Osteoblast (primary cell): Measurements from ENCODE around the gene LRP1B. TPM values are rescaled to one million over a fixed set of nuclear protein-coding genes. Genes with fewer than 3 reads are reported as not detected.

Source experiments
- DNase-seq: peaks from one replicate; pipeline ENCODE4 v3.0.0; 2011; ENCODE audit warnings: low spot score, mixed read lengths; ENCODE audit not compliant: insufficient read length; ENCODE audit errors: missing footprints
- H2AFZ ChIP-seq: 2 replicates; pipeline ENCODE4 v1.6.0; 2011; ENCODE audit warnings: mild to moderate bottlenecking, low read length
- H3K27ac ChIP-seq: 2 replicates; pipeline ENCODE4 v1.5.1; 2011; ENCODE audit warnings: mild to moderate bottlenecking, low read depth, low read length, moderate library complexity
- H3K27me3 ChIP-seq: 2 replicates; pipeline ENCODE4 v1.6.0; 2012; ENCODE audit warnings: mild to moderate bottlenecking, control low read depth, inconsistent platforms, low read length, moderate library complexity; ENCODE audit not compliant: insufficient read depth
- H3K36me3 ChIP-seq: 2 replicates; pipeline ENCODE4 v1.5.1; 2011; ENCODE audit warnings: mild to moderate bottlenecking, low read length, control low read depth, moderate library complexity; ENCODE audit not compliant: insufficient read depth
- H3K4me1 ChIP-seq: 2 replicates; pipeline ENCODE4 v1.5.1; 2011; ENCODE audit warnings: mild to moderate bottlenecking, low read length, control low read depth, moderate library complexity; ENCODE audit not compliant: insufficient read depth
- H3K4me2 ChIP-seq: 2 replicates; pipeline ENCODE4 v1.6.0; 2011; ENCODE audit warnings: mild to moderate bottlenecking, low read length; ENCODE audit not compliant: insufficient read depth
- H3K4me3 ChIP-seq: fragments of 200-600 bp; sonication (generic); 3 replicates; pipeline ENCODE4 v1.5.1; 2012; ENCODE audit warnings: mild to moderate bottlenecking, low read length, inconsistent platforms; ENCODE audit not compliant: insufficient read depth
- H3K79me2 ChIP-seq: 2 replicates; pipeline ENCODE4 v1.6.0; 2012; ENCODE audit warnings: mild to moderate bottlenecking, low read length, control low read depth, inconsistent platforms; ENCODE audit not compliant: insufficient read depth
- H3K9me3 ChIP-seq: 2 replicates; pipeline ENCODE4 v1.5.1; 2011; ENCODE audit warnings: low read depth, low read length, control low read depth
- H4K20me1 ChIP-seq: 2 replicates; pipeline ENCODE4 v1.6.0; 2012; ENCODE audit warnings: mild to moderate bottlenecking, low read length, control low read depth; ENCODE audit not compliant: insufficient read depth
- CTCF ChIP-seq: IDR thresholded peaks from 2 replicates; pipeline ENCODE4 v1.5.1; 2011; ENCODE audit warnings: mild to moderate bottlenecking, low read depth, low read length, moderate library complexity; ENCODE audit errors: extremely low read depth
- total RNA-seq: library from RNA; depleted of rRNA; stranded (reverse); fragments of >200 nt; gene quantifications from 2 replicates; pipeline ENCODE4 v1.2.3, GENCODE V29; 2012

The LRP1B gene
- total RNA-seq, 1 donor = not detected

DNA sequence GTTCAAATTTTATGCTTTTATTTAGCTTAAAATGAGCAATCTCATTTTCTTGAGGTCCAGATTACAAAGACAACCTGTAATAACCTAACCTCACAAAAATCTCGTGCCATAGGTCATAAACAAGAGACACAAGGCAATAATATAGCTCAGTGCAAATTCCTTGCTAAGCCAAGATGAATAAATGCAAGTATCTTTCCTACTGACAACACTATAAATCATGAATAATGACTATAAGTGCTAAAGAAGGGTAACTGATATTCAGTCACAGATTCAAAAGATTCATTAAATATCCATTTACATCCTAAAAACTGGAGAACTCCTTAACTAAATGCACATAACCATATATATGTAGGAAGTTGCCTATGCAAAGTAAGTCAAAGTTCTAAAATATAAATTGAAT, 1641.6 kb downstream of the LRP1B start:
- no peaks in the 10 kb centered on the region for H3K79me2 ChIP-seq

GRCh38 chr2:140481136-140481535, 1649.7 kb downstream of the LRP1B start:
- no peak for DNase-seq
- no peaks in the 10 kb centered on the region for H3K79me2 ChIP-seq
- H2AFZ ChIP-seq = no peak overlapping the region
- no peak for TF ChIP-seq CTCF
- no peaks in the 10 kb centered on the region for H4K20me1 ChIP-seq
- H3K9me3 ChIP-seq = no peaks in the 10 kb centered on the region
- H3K4me3 ChIP-seq = no peak overlapping the region
- no peaks in the 10 kb centered on the region for H3K4me1 ChIP-seq
- H3K36me3 ChIP-seq = no peaks in the 10 kb centered on the region
- H3K27ac ChIP-seq = no peak overlapping the region
- no peaks in the 10 kb centered on the region for H3K27me3 ChIP-seq
- no peak overlapping the region for H3K4me2 ChIP-seq

More for the DNA sequence above, 1641.6 kb downstream of the LRP1B start:
- Histone ChIP-seq H3K4me1 (no peaks in the 10 kb centered on the region), H2AFZ (no peak overlapping the region), H3K4me3 (no peak overlapping the region), H4K20me1 (no peaks in the 10 kb centered on the region), H3K9me3 (no peaks in the 10 kb centered on the region), H3K27me3 (no peaks in the 10 kb centered on the region), H3K36me3 (no peaks in the 10 kb centered on the region), H3K27ac (no peak overlapping the region), H3K4me2 (no peak overlapping the region)
- no peak for DNase-seq
- TF ChIP-seq CTCF = no peak

- Histone ChIP-seq H3K4me2 (no peak overlapping the region), H3K9me3 (no peaks in the 10 kb centered on the region), H3K27me3 (no peaks in the 10 kb centered on the region), H3K4me3 (no peak overlapping the region), H2AFZ (no peak overlapping the region), H3K36me3 (no peaks in the 10 kb centered on the region), H3K27ac (no peak overlapping the region), H3K79me2 (no peaks in the 10 kb centered on the region), H3K4me1 (no peaks in the 10 kb centered on the region), H4K20me1 (no peaks in the 10 kb centered on the region)
- TF ChIP-seq CTCF = no peak
- no peak for DNase-seq
These were observed 1657.0 kb downstream of the LRP1B start for GRCh38 chr2:140473851-140474250.

DNA sequence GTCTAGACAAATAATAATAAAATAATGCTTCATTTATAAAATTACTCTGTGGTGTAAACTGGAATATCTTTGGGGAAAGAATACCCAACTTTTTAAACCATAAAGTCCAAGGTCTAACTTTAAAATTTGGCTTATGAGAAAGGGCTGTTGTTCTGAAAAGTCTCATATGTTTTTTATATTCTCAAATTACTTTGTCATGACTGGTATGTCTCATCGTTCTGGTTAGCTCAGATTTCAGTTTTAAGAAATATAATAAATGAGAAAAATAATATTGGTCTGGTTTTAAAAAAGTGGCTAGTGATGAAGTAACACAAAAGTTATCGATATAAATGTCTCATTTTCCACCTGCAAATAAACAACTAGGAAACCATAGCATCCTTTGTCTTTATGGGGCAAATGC, 1658.1 kb downstream of the LRP1B start:
- H4K20me1 ChIP-seq = no peaks in the 10 kb centered on the region
- no peak overlapping the region for H3K4me3 ChIP-seq
- no peaks in the 10 kb centered on the region for H3K9me3 ChIP-seq
- H3K4me1 ChIP-seq = no peaks in the 10 kb centered on the region
- no peak overlapping the region for H2AFZ ChIP-seq
- H3K27ac ChIP-seq = no peak overlapping the region
- no peaks in the 10 kb centered on the region for H3K36me3 ChIP-seq
- no peak for TF ChIP-seq CTCF
- no peaks in the 10 kb centered on the region for H3K27me3 ChIP-seq
- no peaks in the 10 kb centered on the region for H3K79me2 ChIP-seq
- no peak overlapping the region for H3K4me2 ChIP-seq
- no peak for DNase-seq
